HG03469 (cell line): Measurements from ENCODE around the gene FERMT2.

Experiments
- ATAC-seq: cut with Tn5 transposase; IDR thresholded peaks from one replicate; pipeline ENCODE4 v1.9.1; 2021; ENCODE audit warnings: mild to moderate bottlenecking, moderate library complexity, moderate number of reproducible peaks; ENCODE audit not compliant: unreplicated experiment

Gene FERMT2

DNA sequence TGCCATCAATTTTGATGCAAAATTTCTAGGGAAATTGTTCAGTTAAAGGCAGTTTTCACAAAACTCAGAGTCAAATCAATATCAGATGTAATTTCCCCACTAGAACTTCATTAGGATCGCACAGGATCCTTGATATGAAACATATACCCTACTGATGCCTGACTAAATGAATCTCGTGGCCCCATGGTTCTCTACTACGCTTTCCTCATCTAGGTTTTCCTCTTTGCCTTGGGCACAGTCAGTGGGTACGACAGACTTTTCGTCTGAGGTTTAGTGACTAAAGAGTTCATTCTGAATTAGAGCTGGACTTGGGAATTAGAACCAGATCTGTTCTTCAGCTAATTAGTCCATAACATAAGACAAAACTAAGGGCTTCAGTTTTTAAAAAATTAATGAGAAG, 117.0 kb downstream of the FERMT2 start:
- ATAC-seq = no peak

- ATAC-seq = no peak
Measured at GRCh38 chr14:52829527-52830185, 121.2 kb downstream of the FERMT2 start.

DNA sequence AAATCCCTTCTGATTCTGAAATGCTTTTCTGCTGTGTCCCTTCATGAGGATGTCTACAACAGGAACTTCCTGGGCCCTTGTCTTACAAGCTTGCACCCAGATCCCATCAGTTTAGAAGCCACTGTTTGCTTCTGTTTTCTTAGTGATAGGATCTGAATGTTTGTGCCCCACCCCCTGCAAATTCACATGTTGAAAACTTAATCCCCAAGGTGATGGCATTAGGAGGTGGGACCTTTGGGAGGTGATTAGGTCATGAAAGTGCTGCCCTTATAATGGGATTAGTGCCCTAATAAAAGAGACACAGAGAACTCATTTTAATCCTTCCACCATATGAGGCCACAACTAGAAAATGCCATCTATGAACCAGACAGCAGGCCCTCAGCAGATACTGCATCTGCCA, 123.4 kb downstream of the FERMT2 start:
- no peak for ATAC-seq

DNA sequence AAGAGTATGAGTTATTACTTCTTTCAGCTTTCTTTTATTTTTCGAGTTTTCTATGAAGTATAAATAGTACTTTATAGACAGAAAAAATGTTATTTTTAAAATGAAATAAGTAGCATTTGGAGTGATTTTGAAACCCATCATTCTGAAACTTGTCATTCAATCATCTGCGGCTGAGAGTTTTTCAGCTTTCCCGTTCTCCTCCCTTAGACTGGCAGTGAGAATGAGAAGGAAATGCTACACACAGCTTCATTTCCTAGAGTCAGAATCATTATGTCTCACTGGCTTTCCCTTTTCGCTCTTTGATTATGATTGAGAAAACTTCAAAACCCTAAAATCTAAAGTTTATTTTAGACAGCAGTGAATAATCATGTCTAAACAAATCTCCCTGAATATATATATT, 125.8 kb downstream of the FERMT2 start:
- no peak for ATAC-seq

DNA sequence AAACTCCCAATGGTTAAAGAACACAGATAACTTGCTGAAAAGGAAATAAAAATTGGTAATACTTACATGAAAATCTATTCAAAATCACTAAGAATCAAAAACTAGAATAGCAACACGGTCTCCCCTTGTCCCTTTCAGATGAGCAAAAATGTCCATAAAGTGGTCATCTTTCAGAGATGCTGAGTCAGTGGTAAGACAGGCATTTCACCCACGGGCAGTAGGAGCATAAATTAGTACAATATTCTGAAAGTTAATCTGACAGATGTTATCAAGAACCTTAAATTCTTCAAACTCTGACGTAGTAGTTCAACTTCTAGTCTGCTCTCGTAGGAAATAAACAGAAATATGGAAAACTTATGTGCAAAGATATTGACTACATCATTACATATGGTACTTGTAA, 126.4 kb downstream of the FERMT2 start:
- ATAC-seq = no peak

DNA sequence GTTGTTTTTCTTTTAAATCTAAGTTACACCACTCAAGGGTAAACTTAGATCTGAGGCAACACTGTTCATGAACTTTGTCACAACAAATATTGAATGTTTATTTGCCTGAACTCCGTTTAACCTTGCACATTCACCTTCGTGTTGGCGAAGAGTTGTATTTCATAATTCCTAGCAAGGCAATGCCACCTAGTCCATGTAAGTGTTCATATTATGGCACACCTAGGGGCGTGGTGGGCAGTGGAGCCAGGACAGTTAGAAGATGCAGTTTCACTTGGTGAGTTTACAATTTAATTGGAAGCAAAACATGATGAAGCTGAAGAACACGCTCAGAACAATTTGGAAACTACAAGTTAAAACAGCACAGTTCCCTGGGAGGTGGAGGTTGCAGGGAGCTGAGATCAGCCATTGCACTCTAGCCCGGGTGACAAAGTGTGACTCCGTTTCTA, 129.0 kb downstream of the FERMT2 start:
- no peak for ATAC-seq

GRCh38 chr14:52808101-52808500, 142.7 kb downstream of the FERMT2 start:
- no peak for ATAC-seq
